HepG2 (cell line): ENCODE measurements around the gene NCBP3.

Source experiments
- ATF4 ChIP-seq, 2 experiments: fragments of 450-650 bp in 1 of 2; sonication (generic) in 1 of 2; formaldehyde crosslinking; IDR thresholded peaks; 2 replicates each; pipeline versions ENCODE4 v1.5.0 to v1.8.0; 2020 to 2022; ENCODE audit warnings: mild to moderate bottlenecking in 1 of 2, missing genetic modification reagents in 1 of 2
- CTCF ChIP-seq: sonication (generic); formaldehyde crosslinking; IDR thresholded peaks from 2 replicates; pipeline ENCODE4 v1.5.0; 2020; ENCODE audit warnings: mild to moderate bottlenecking, missing genetic modification reagents, moderate library complexity
- NCOA1 ChIP-seq: sonication (generic); formaldehyde crosslinking; IDR thresholded peaks from 2 replicates; pipeline ENCODE4 v1.9.0; 2021; ENCODE audit warnings: missing genetic modification reagents
- TBX2 ChIP-seq: sonication (generic); formaldehyde crosslinking; IDR thresholded peaks from 2 replicates; pipeline ENCODE4 v1.5.0; 2020; ENCODE audit warnings: missing genetic modification reagents, mild to moderate bottlenecking, borderline replicate concordance
- ZBTB34 ChIP-seq: sonication (generic); formaldehyde crosslinking; IDR thresholded peaks from 2 replicates; pipeline ENCODE4 v1.8.0; 2022; ENCODE audit warnings: mild to moderate bottlenecking, missing genetic modification reagents
- ZNF143 ChIP-seq: sonication (generic); formaldehyde crosslinking; IDR thresholded peaks from 2 replicates; pipeline ENCODE4 v1.4.0; 2020; ENCODE audit warnings: missing genetic modification reagents
- ZNF343 ChIP-seq: sonication (generic); formaldehyde crosslinking; IDR thresholded peaks from 2 replicates; pipeline ENCODE4 v1.4.0; 2020; ENCODE audit warnings: mild to moderate bottlenecking, missing genetic modification reagents
- ZNF513 ChIP-seq: sonication (generic); formaldehyde crosslinking; conservative IDR thresholded peaks from 2 replicates; pipeline ENCODE4 v1.5.0; 2020; ENCODE audit warnings: missing genetic modification reagents

GRCh38 chr17:3782751-3783150 lies 63.3 kb downstream of the NCBP3 start:
- TF ChIP-seq ZBTB34 (CRISPR knock-in tag) (no peak), ATF4 (CRISPR knock-in tag; IDR thresholded peaks at IDR 0.05) (no peak), ZNF143 (no peak), TBX2 (CRISPR knock-in tag) (no peak), ZNF343 (CRISPR knock-in tag) (no peak), CTCF (CRISPR knock-in tag) (no peak), ZNF513 (no peak), NCOA1 (CRISPR knock-in tag) (no peak)
